Ascending aorta (tissue), 2 donors: Measurements from ENCODE around the gene RENBP. TPM values are rescaled to one million over a fixed set of nuclear protein-coding genes. Genes with fewer than 3 reads are reported as not detected.

Source experiments
- DNase-seq, 2 donors: peaks; one replicate each; pipeline ENCODE4 v3.0.0-alpha.2; 2019; ENCODE audit warnings: low spot score in 2 of 2
- H3K27ac ChIP-seq, 2 donors: fragments of 200-600 bp; sonication (generic); one replicate each; pipeline ENCODE4 v1.5.1; 2016 to 2017; ENCODE audit warnings: mild to moderate bottlenecking in 1 of 2
- H3K27me3 ChIP-seq: fragments of 200-600 bp; sonication (generic); one replicate; pipeline ENCODE4 v1.5.1; 2017
- H3K36me3 ChIP-seq, 2 donors: fragments of 200-600 bp; sonication (generic); one replicate each; pipeline ENCODE4 v1.5.1; 2016
- H3K4me1 ChIP-seq, 2 donors: fragments of 200-600 bp; sonication (generic); one replicate each; pipeline ENCODE4 v1.5.1; 2016 to 2017; ENCODE audit warnings: mild to moderate bottlenecking in 1 of 2
- H3K4me3 ChIP-seq, 2 donors: fragments of 200-600 bp; sonication (generic); one replicate each; pipeline ENCODE4 v1.5.1; 2016 to 2017; ENCODE audit warnings: mild to moderate bottlenecking in 1 of 2
- H3K9me3 ChIP-seq, 2 donors: fragments of 200-600 bp; sonication (generic); one replicate each; pipeline ENCODE4 v1.5.1; 2016
- intact Hi-C: fragments of 100-400 bp; cut with DNase I; formaldehyde crosslinking; loops from one replicate; pipeline ENCODE4 v1.15.1; 2023
- total RNA-seq: library from RNA; depleted of rRNA; stranded (reverse); fragments of >200 nt; gene quantifications from one replicate; pipeline ENCODE4 v1.1.0, GENCODE V29; 2016
- TF ChIP-seq, protein P1 (sequence below), 3 experiments: fragments of 200-600 bp in 2 of 3; fragments of 450-650 bp in 1 of 3; sonication (generic) in 2 of 3; IDR thresholded peaks; one replicate each; pipeline ENCODE4 v1.5.1; 2016 to 2019; ENCODE audit warnings: antibody characterized with exemption in 3 of 3, mild to moderate bottlenecking in 1 of 3, moderate library complexity in 1 of 3

Gene RENBP
- total RNA-seq, 1 donor from 2014 or later, result 15.5 TPM

DNA sequence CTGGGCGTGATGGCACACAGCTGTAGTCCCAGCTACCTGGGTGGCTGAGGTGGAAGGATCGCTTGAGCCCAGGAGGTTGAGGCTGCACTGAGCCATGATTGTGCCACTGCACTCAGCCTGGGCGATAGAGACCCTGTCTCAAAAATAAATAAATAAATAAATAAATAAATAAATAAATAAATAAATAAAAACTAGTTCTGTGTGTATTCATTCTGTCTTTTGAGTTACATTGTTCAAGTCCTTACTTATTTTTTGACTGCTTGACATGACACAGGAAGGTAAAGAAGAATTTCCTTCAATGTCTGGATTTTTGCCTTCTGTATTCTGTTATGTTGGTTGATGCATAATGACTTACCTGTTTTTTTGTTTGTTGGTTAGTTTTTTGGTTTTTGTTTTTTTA, 7.4 kb downstream of the RENBP start:
- TF ChIP-seq, protein P1, sequence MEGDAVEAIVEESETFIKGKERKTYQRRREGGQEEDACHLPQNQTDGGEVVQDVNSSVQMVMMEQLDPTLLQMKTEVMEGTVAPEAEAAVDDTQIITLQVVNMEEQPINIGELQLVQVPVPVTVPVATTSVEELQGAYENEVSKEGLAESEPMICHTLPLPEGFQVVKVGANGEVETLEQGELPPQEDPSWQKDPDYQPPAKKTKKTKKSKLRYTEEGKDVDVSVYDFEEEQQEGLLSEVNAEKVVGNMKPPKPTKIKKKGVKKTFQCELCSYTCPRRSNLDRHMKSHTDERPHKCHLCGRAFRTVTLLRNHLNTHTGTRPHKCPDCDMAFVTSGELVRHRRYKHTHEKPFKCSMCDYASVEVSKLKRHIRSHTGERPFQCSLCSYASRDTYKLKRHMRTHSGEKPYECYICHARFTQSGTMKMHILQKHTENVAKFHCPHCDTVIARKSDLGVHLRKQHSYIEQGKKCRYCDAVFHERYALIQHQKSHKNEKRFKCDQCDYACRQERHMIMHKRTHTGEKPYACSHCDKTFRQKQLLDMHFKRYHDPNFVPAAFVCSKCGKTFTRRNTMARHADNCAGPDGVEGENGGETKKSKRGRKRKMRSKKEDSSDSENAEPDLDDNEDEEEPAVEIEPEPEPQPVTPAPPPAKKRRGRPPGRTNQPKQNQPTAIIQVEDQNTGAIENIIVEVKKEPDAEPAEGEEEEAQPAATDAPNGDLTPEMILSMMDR (IDR thresholded peaks at IDR 0.05), result no peak

DNA sequence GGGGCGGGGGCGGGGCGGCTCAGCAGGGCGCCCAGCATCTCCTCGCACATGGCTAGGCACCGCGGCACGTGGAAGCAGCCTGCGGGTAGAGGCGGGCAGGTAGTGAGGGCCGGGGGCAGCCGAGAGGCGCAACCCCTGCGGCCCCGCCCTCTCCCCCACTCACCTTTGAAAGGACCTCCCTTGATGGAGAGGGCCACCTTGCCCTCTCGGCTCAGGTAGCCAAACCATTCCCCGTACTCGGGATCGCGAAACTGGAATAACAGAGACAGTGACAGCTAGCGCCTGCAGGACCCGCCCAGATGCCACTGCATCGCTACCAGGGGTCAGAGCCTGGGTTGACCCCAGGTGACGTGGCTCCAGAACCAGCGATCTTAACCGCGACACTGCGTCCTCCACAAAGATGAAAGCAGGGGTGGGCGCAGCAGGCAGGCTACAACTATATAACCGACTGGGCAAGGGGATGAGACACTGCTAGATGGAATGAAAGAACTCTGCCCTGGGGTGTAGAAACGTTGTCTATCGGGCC, 9.1 kb downstream of the RENBP start:
- no peaks in the 10 kb centered on the region for H3K9me3 ChIP-seq
- DNase-seq, result no peak
- H3K27me3 ChIP-seq, result no peaks in the 10 kb centered on the region
- peaks cover 0 to 9% of the 10 kb centered on the region in 2 donors for H3K4me1 ChIP-seq
- peaks cover 18 to 19% of the 10 kb centered on the region in 2 donors for H3K36me3 ChIP-seq
- no peak overlapping the region for H3K27ac ChIP-seq
- intact Hi-C loops, result no loop called here
- TF ChIP-seq, protein P1 (IDR thresholded peaks at IDR 0.05), result no peak
- H3K4me3 ChIP-seq, result peak overlapping the region; percentile 82 to 93

More for the DNA sequence above, 7.4 kb downstream of the RENBP start:
- no peaks in the 10 kb centered on the region for H3K9me3 ChIP-seq
- peaks cover 4 to 5% of the 10 kb centered on the region in 2 donors for H3K36me3 ChIP-seq
- intact Hi-C loops, result no loop called here
- H3K4me1 ChIP-seq, result peaks cover 0 to 9% of the 10 kb centered on the region in 2 donors
- H3K27ac ChIP-seq, result no peak overlapping the region
- no peak overlapping the region for H3K4me3 ChIP-seq
- H3K27me3 ChIP-seq, result no peaks in the 10 kb centered on the region
- DNase-seq, result no peak

DNA sequence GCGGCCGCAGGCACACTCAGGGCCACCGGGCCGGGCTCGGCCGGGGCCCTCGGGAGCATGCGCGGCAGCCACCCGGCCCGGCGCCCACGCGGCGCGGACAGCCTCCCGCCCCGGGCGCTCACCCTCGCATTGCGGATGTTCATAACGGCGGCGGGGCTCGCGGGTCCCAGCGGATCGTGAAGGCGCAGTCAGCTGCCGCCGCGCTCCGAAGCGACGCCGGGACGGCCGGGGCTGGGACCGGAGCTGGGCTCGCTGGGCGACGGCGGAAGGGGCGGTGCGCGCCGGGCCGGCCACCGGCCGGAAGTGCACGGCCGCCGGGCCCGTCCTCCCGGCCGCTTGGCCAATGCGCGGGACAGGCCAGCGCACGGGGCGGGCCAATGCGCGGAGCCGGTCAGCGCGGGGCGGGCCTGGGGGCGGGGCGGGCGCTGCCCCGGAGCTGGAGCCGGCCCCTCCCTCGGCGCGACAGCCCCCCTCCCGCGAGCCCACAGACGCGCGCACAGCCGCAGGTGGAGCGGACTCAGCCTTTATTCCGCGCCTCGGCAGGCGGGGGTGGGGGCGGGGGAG, 9.6 kb downstream of the RENBP start, which contains the start of gene NAA10:
Gene NAA10, minus strand, starts transcription at position 276 of the 564 bp plus-strand sequence. Its CDS starts 133 bp downstream, at position 143.
- intact Hi-C loops, result no loop called here
- no peaks in the 10 kb centered on the region for H3K27me3 ChIP-seq

DNA sequence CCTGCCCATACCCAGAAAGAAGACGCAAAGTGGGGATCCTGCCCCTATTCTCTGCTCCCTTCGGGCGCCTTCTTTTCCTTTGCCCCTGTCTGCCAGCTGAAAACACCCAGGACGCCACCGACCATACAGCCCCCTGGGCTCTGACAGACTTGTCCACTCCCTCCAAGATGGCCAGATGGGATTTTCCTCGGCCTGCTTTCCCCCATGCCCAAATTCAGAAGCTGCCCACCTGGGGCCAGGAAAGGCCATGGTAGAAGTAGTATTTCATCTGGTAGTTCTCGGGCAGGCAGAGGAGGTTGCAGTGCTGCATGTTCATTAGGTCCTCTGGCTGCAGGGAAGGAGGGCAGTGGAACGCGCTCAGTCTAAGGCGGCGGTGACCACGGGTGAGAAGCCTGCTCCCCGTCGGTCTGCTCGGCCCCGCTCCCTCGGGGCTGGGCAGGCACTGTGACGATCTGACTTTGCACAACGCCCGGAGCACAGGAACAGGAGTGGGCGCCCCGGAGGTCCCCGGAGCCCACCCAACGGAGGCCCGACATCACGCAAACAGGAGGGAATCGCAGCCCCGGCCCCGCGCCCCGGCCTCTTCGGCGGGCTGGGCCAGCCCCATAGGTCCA, 10.2 kb downstream of the RENBP start:
- peak overlapping the region; percentile 18 to 49 for H3K27ac ChIP-seq
- DNase-seq, result no peak
- H3K27me3 ChIP-seq, result no peaks in the 10 kb centered on the region
- peaks cover 0 to 9% of the 10 kb centered on the region in 2 donors for H3K4me1 ChIP-seq
- peak overlapping the region; percentile 82 to 93 for H3K4me3 ChIP-seq
- TF ChIP-seq, protein P1 (IDR thresholded peaks at IDR 0.05), result no peak
- H3K9me3 ChIP-seq, result no peaks in the 10 kb centered on the region
- intact Hi-C loops, result no loop called here
- peaks cover 19 to 26% of the 10 kb centered on the region in 2 donors for H3K36me3 ChIP-seq

More for the DNA sequence above, 9.6 kb downstream of the RENBP start, which contains the start of gene NAA10:
- H3K4me1 ChIP-seq, result peaks cover 0 to 9% of the 10 kb centered on the region in 2 donors
- DNase-seq, result peak in 1 of 2 donors; percentile 84
- peak within 1 kb of the TSS; percentile 82 to 93 for H3K4me3 ChIP-seq
- H3K27ac ChIP-seq, result peak within 1 kb of the TSS; percentile 18 to 49
- peaks cover 19 to 25% of the 10 kb centered on the region in 2 donors for H3K36me3 ChIP-seq
- no peaks in the 10 kb centered on the region for H3K9me3 ChIP-seq
- TF ChIP-seq, protein P1 (IDR thresholded peaks at IDR 0.05), result no peak

DNA sequence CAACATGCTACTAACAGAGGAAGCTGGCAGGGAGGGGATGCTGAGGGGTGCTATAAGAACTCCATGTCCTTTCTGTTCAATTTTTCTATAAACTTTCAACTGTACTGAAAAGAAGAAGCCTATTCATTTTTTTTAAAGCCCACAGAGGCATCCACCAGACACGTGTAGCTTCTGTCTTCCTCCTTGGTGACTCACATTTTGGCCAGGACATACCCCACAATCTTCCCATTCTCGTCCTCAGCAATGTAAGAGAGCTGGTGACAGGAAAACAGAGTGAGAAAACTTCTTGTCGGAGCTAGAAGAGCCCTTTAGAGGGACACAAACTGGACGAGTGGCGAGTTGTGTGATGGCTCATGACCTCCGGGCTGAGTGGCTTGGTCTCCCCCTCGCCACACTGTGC, 10.7 kb downstream of the RENBP start:
- Histone ChIP-seq H3K36me3 (peaks cover 19 to 26% of the 10 kb centered on the region in 2 donors), H3K4me1 (peaks cover 0 to 11% of the 10 kb centered on the region in 2 donors), H3K9me3 (no peaks in the 10 kb centered on the region), H3K4me3 (peak overlapping the region; percentile 82 to 93), H3K27me3 (no peaks in the 10 kb centered on the region), H3K27ac (no peak overlapping the region)
- TF ChIP-seq, protein P1 (IDR thresholded peaks at IDR 0.05), result no peak
- intact Hi-C loops, result no loop called here
- DNase-seq, result no peak
